ENCODE measurements around the gene SPESP1. TPM values are rescaled to one million over a fixed set of nuclear protein-coding genes. Genes with fewer than 3 reads are reported as not detected.

The SPESP1 gene
- polyA plus RNA-seq, 1 donor (not counting 4 experiments of a cell fraction or from before 2014, with no cell fraction given) = 5.3 TPM

DNA sequence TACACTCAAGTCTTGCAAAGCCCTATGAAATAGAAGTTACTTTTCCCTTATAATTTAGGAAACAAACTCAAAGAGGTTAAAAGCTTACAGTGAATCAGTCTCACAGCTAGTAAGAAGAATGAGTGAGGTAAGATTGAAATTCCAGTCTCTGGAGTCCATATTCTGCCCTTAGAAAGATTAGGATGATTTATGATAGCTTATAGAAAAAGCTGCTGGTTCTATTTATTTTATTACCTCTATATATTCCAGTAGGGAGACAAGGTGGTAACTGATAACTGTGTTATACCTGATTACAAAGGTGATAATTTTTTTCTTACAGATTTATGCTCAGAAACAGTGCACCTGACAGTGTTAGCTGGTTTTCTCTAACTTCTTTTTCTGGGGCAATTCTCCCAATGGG is 34.1 kb upstream of the SPESP1 start:
- H3K27ac ChIP-seq (ENCODE audit: control insufficient read depth, insufficient read depth, low read length) = no peak overlapping the region
- TF ChIP-seq EZH2 (IDR thresholded peaks at IDR 0.05; ENCODE audit: low read length) = no peak
- TF ChIP-seq, protein P1, sequence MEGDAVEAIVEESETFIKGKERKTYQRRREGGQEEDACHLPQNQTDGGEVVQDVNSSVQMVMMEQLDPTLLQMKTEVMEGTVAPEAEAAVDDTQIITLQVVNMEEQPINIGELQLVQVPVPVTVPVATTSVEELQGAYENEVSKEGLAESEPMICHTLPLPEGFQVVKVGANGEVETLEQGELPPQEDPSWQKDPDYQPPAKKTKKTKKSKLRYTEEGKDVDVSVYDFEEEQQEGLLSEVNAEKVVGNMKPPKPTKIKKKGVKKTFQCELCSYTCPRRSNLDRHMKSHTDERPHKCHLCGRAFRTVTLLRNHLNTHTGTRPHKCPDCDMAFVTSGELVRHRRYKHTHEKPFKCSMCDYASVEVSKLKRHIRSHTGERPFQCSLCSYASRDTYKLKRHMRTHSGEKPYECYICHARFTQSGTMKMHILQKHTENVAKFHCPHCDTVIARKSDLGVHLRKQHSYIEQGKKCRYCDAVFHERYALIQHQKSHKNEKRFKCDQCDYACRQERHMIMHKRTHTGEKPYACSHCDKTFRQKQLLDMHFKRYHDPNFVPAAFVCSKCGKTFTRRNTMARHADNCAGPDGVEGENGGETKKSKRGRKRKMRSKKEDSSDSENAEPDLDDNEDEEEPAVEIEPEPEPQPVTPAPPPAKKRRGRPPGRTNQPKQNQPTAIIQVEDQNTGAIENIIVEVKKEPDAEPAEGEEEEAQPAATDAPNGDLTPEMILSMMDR (optimal IDR thresholded peaks at IDR 0.05 in 1 of 3, IDR thresholded peaks at IDR 0.05 in 1 of 3, conservative IDR thresholded peaks at IDR 0.05 in 1 of 3; ENCODE audit: extremely low read depth in 1 of 3, insufficient read depth in 2 of 3, low read length in 3 of 3) = no peak
- dilution Hi-C loops (cut with MboI; ENCODE audit: extremely low pct_ligation_motif_present, low sequenced_read_pairs) = no loop called here
- no peaks in the 10 kb centered on the region for H3K9me3 ChIP-seq (ENCODE audit: control insufficient read depth, low read depth, low read length)
- no peak overlapping the region for H3K9ac ChIP-seq (ENCODE audit: control insufficient read depth, extremely low read depth, insufficient read depth, low read length)
- no peaks in the 10 kb centered on the region for H4K20me1 ChIP-seq (ENCODE audit: control insufficient read depth, extremely low read depth, insufficient read depth, low read length)
- no peaks in the 10 kb centered on the region for H3K4me1 ChIP-seq (ENCODE audit: control insufficient read depth, extremely low read depth, insufficient read depth, low read length)
- no peaks in the 10 kb centered on the region for H3K9me1 ChIP-seq (ENCODE audit: control insufficient read depth, extremely low read depth, insufficient read depth, low read length)
- no peak overlapping the region for H2AFZ ChIP-seq (ENCODE audit: control insufficient read depth, low read length)
- no peak overlapping the region for H3K4me2 ChIP-seq (ENCODE audit: control insufficient read depth, extremely low read depth, insufficient read depth, low read depth, low read length)
- H3K79me2 ChIP-seq (ENCODE audit: control insufficient read depth, insufficient read depth, low read length) = no peaks in the 10 kb centered on the region
- no peak overlapping the region for H3K4me3 ChIP-seq (ENCODE audit: control insufficient read depth in 2 of 3, extremely low read depth in 1 of 3, insufficient read depth in 2 of 3, low read depth in 1 of 3, low read length in 3 of 3)
- FAIRE-seq (no peak), DNase-seq (ENCODE audit: low read depth, low spot score) (no peak)
- peaks cover 6% of the 10 kb centered on the region for H3K27me3 ChIP-seq (ENCODE audit: control insufficient read depth, extremely low read depth, insufficient read depth, low read length)
- no peaks in the 10 kb centered on the region for H3K36me3 ChIP-seq (ENCODE audit: control insufficient read depth in 2 of 2, extremely low read depth in 1 of 2, insufficient read depth in 2 of 2, low read length in 2 of 2)

DNA sequence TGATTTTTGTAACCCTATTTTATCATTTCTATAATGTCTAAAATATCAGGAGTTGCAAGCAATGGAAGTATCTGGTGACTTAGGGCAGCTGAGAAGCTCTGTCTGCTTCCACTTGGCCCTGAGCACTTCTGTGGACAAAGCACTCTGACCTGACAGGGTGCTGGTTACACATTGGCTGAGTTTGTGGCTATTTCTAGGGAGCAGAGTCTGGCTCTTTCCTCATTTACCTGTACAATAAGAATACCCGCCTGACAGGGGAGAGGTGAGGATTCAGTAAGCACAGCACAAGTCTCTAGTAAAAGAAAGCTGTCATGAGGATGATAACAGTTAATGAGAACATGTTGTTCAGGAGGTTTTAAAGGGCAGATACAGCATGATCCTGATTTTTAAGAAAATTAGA is 33.3 kb upstream of the SPESP1 start:
- no peaks in the 10 kb centered on the region for H4K20me1 ChIP-seq (ENCODE audit: control insufficient read depth, extremely low read depth, insufficient read depth, low read length)
- no peak overlapping the region for H3K9ac ChIP-seq (ENCODE audit: control insufficient read depth, extremely low read depth, insufficient read depth, low read length)
- H3K4me3 ChIP-seq (ENCODE audit: control insufficient read depth in 2 of 3, extremely low read depth in 1 of 3, insufficient read depth in 2 of 3, low read depth in 1 of 3, low read length in 3 of 3) = no peak overlapping the region
- H3K9me1 ChIP-seq (ENCODE audit: control insufficient read depth, extremely low read depth, insufficient read depth, low read length) = no peaks in the 10 kb centered on the region
- dilution Hi-C loops (cut with MboI; ENCODE audit: extremely low pct_ligation_motif_present, low sequenced_read_pairs) = no loop called here
- H3K36me3 ChIP-seq (ENCODE audit: control insufficient read depth in 2 of 2, extremely low read depth in 1 of 2, insufficient read depth in 2 of 2, low read length in 2 of 2) = no peaks in the 10 kb centered on the region
- no peak overlapping the region for H3K27ac ChIP-seq (ENCODE audit: control insufficient read depth, insufficient read depth, low read length)
- H3K4me2 ChIP-seq (ENCODE audit: control insufficient read depth, extremely low read depth, insufficient read depth, low read depth, low read length) = no peak overlapping the region
- H3K9me3 ChIP-seq (ENCODE audit: control insufficient read depth, low read depth, low read length) = no peaks in the 10 kb centered on the region
- H3K4me1 ChIP-seq (ENCODE audit: control insufficient read depth, extremely low read depth, insufficient read depth, low read length) = no peaks in the 10 kb centered on the region
- no peak overlapping the region for H2AFZ ChIP-seq (ENCODE audit: control insufficient read depth, low read length)
- FAIRE-seq (no peak), DNase-seq (ENCODE audit: low read depth, low spot score) (no peak)
- TF ChIP-seq, protein P1 (optimal IDR thresholded peaks at IDR 0.05 in 1 of 3, IDR thresholded peaks at IDR 0.05 in 1 of 3, conservative IDR thresholded peaks at IDR 0.05 in 1 of 3; ENCODE audit: extremely low read depth in 1 of 3, insufficient read depth in 2 of 3, low read length in 3 of 3) = no peak
- no peak for TF ChIP-seq EZH2 (IDR thresholded peaks at IDR 0.05; ENCODE audit: low read length)
- H3K27me3 ChIP-seq (ENCODE audit: control insufficient read depth, extremely low read depth, insufficient read depth, low read length) = peaks cover 6% of the 10 kb centered on the region
- H3K79me2 ChIP-seq (ENCODE audit: control insufficient read depth, insufficient read depth, low read length) = no peaks in the 10 kb centered on the region

Measured in keratinocyte (primary cell).